ENCODE results near the gene KRTAP1-4. TPM values are rescaled to one million over a fixed set of nuclear protein-coding genes. Genes with fewer than 3 reads are reported as not detected.
A peak's percentile ranks its signal among the peaks of the same experiment; 100 is the strongest.
"Not testable (repeated sequence)": the region's sequence is repeated elsewhere in the genome, so short reads cannot be mapped to it uniquely, and the experiment has no call there.

Gene KRTAP1-4
- total RNA-seq, 1 experiment from 2014 or later, result not detected

DNA sequence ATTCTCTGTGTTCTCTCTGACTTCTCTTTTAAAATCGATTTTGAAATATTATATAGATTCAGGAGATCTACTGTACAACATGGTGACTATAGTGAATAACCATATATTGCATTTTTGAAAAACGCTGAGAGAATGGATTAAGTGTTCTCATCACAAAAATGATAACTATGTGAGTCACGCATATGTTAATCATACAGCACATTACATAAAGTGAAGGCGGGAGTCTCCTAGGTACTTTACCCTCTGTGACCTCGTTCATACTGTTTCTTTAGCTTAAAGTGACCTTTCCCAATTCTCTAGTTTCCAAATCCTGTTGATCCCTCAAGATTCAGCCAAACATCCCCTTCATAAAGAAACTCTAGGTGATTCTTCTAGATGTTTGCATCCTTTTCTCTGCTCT lies 27.2 kb downstream of the KRTAP1-4 start:
- Histone ChIP-seq H3K4me3 (ENCODE audit: low read depth, low read length) (no peak overlapping the region), H3K9me3 (peaks cover 6% of the 10 kb centered on the region; the same call in 1 of the 2 replicates), H3K27me3 (replicated peaks; ENCODE audit: control insufficient read depth, insufficient read depth, low read length) (no peaks in the 10 kb centered on the region), H3K36me3 (ENCODE audit: control insufficient read depth, insufficient read depth, low read length) (no peaks in the 10 kb centered on the region), H3K4me1 (peaks cover 24% of the 10 kb centered on the region)
- POLR2A ChIA-PET, result interaction anchor here (0.5 kb wide), 1 partner anchor 526 kb away, joined by 3 read pairs; no protein-coding TSS in a partner anchor
- DNase-seq, result no peak
- CTCF ChIA-PET, result no interaction called here
- TF ChIP-seq CTCF (IDR thresholded peaks at IDR 0.05; ENCODE audit: insufficient read depth in 1 of 2, low read depth in 1 of 2, low read length in 1 of 2, severe bottlenecking in 1 of 2, unreplicated experiment in 1 of 2), result no peak
- Mint-ChIP-seq H3K36me3 (ENCODE audit: insufficient read depth, unreplicated experiment) (peaks cover 6% of the 10 kb centered on the region), H3K4me3 (ENCODE audit: unreplicated experiment) (no peak overlapping the region), H3K9me3 (ENCODE audit: unreplicated experiment) (no peaks in the 10 kb centered on the region), H3K4me1 (ENCODE audit: low read depth, unreplicated experiment) (peaks cover 38% of the 10 kb centered on the region), H3K27me3 (ENCODE audit: insufficient read depth, unreplicated experiment) (no peaks in the 10 kb centered on the region), H3K27ac (ENCODE audit: unreplicated experiment) (peak overlapping the region; percentile 89)
- intact Hi-C loops (cut with micrococcal nuclease; ENCODE audit: unreplicated experiment), result no loop called here
- BruUV-seq (replicated peaks), result no TSS peak

GRCh38 chr17:41001795-41002194 lies 28.2 kb downstream of the KRTAP1-4 start:
- peaks cover 19% of the 10 kb centered on the region for H3K4me1 ChIP-seq
- H3K27me3 ChIP-seq (replicated peaks; ENCODE audit: control insufficient read depth, insufficient read depth, low read length), result no peaks in the 10 kb centered on the region
- H3K9me3 ChIP-seq, result peaks cover 4% of the 10 kb centered on the region; the same call in 1 of the 2 replicates
- ChIA-PET CTCF (no interaction called here), POLR2A (no interaction called here)
- H3K4me3 Mint-ChIP-seq (ENCODE audit: unreplicated experiment), result no peak overlapping the region
- no peaks in the 10 kb centered on the region for H3K27me3 Mint-ChIP-seq (ENCODE audit: insufficient read depth, unreplicated experiment)
- H3K4me1 Mint-ChIP-seq (ENCODE audit: low read depth, unreplicated experiment), result peaks cover 38% of the 10 kb centered on the region
- no peaks in the 10 kb centered on the region for H3K36me3 ChIP-seq (ENCODE audit: control insufficient read depth, insufficient read depth, low read length)
- no TSS peak for BruUV-seq (replicated peaks)
- DNase-seq, result no peak
- no peaks in the 10 kb centered on the region for H3K9me3 Mint-ChIP-seq (ENCODE audit: unreplicated experiment)
- H3K4me3 ChIP-seq (ENCODE audit: low read depth, low read length), result no peak overlapping the region
- peaks cover 6% of the 10 kb centered on the region for H3K36me3 Mint-ChIP-seq (ENCODE audit: insufficient read depth, unreplicated experiment)
- H3K27ac Mint-ChIP-seq (ENCODE audit: unreplicated experiment), result peak overlapping the region; percentile 89
- intact Hi-C loops (cut with micrococcal nuclease; ENCODE audit: unreplicated experiment), result no loop called here
- TF ChIP-seq CTCF (IDR thresholded peaks at IDR 0.05; ENCODE audit: insufficient read depth in 1 of 2, low read depth in 1 of 2, low read length in 1 of 2, severe bottlenecking in 1 of 2, unreplicated experiment in 1 of 2), result no peak

GRCh38 chr17:40999563-40999962 lies 30.4 kb downstream of the KRTAP1-4 start, which contains the start of gene KRTAP3-2:
TSS of gene KRTAP3-2 (minus strand) at chr17:40999906. CDS start at chr17:40999853, 53 bp downstream.
- Mint-ChIP-seq H3K4me1 (ENCODE audit: low read depth, unreplicated experiment) (peaks cover 30% of the 10 kb centered on the region), H3K9me3 (ENCODE audit: unreplicated experiment) (peaks cover 11% of the 10 kb centered on the region)
- DNase-seq; H3K4me3 Mint-ChIP-seq (ENCODE audit: unreplicated experiment); BruUV-seq (replicated peaks); CTCF ChIA-PET; H3K4me1 ChIP-seq; H3K36me3 Mint-ChIP-seq (ENCODE audit: insufficient read depth, unreplicated experiment); H3K27me3 ChIP-seq (replicated peaks; ENCODE audit: control insufficient read depth, insufficient read depth, low read length); H3K9me3 ChIP-seq; POLR2A ChIA-PET; H3K4me3 ChIP-seq (ENCODE audit: low read depth, low read length); H3K36me3 ChIP-seq (ENCODE audit: control insufficient read depth, insufficient read depth, low read length); H3K27me3 Mint-ChIP-seq (ENCODE audit: insufficient read depth, unreplicated experiment); intact Hi-C loops (cut with micrococcal nuclease; ENCODE audit: unreplicated experiment); H3K27ac Mint-ChIP-seq (ENCODE audit: unreplicated experiment): not testable (repeated sequence)

DNA sequence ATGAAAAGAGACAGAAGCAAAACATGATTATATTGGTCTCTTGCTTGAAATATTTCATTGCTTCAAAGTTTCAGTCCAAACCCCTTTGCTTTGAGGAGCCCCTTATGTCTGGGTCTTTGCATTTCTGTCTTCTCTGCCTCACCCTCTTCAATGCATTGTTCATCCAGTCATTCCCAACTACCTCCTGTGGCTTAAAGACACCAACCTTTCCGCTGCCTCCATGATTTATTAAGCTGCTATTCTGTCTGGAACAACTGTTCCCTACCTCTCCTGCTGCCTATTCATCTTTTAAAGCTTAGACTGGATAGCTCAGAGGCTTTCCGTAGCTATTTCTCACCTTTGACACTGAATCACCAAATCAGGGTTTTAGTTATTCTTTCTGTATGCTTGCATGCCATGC lies 32.6 kb downstream of the KRTAP1-4 start:
- DNase-seq, result no peak
- TF ChIP-seq CTCF (IDR thresholded peaks at IDR 0.05; ENCODE audit: insufficient read depth in 1 of 2, low read depth in 1 of 2, low read length in 1 of 2, severe bottlenecking in 1 of 2, unreplicated experiment in 1 of 2), result no peak
- Histone ChIP-seq H3K27me3 (replicated peaks; ENCODE audit: control insufficient read depth, insufficient read depth, low read length) (no peaks in the 10 kb centered on the region), H3K36me3 (ENCODE audit: control insufficient read depth, insufficient read depth, low read length) (no peaks in the 10 kb centered on the region), H3K4me3 (ENCODE audit: low read depth, low read length) (no peak overlapping the region), H3K4me1 (peaks cover 5% of the 10 kb centered on the region; the same call in 1 of the 2 replicates), H3K9me3 (peaks cover 4% of the 10 kb centered on the region; the same call in 1 of the 2 replicates)
- BruUV-seq (replicated peaks), result no TSS peak
- ChIA-PET CTCF (no interaction called here), POLR2A (no interaction called here)
- peaks cover 11% of the 10 kb centered on the region for H3K9me3 Mint-ChIP-seq (ENCODE audit: unreplicated experiment)
- H3K27me3 Mint-ChIP-seq (ENCODE audit: insufficient read depth, unreplicated experiment), result no peaks in the 10 kb centered on the region
- no peak overlapping the region for H3K27ac Mint-ChIP-seq (ENCODE audit: unreplicated experiment)
- intact Hi-C loops (cut with micrococcal nuclease; ENCODE audit: unreplicated experiment), result no loop called here
- no peaks in the 10 kb centered on the region for H3K36me3 Mint-ChIP-seq (ENCODE audit: insufficient read depth, unreplicated experiment)
- peaks cover 33% of the 10 kb centered on the region for H3K4me1 Mint-ChIP-seq (ENCODE audit: low read depth, unreplicated experiment)
- H3K4me3 Mint-ChIP-seq (ENCODE audit: unreplicated experiment), result no peak overlapping the region

Data from Caco-2 (cell line).